Mesothelial cell of epicardium (in vitro differentiated cells): ENCODE results near the gene NXNL1. TPM values are rescaled to one million over a fixed set of nuclear protein-coding genes. Genes with fewer than 3 reads are reported as not detected.
A peak's percentile ranks its signal among the peaks of the same experiment; 100 is the strongest.
"Not testable (repeated sequence)": the region's sequence is repeated elsewhere in the genome, so short reads cannot be mapped to it uniquely, and the experiment has no call there.

ENCODE experiments used
- DNase-seq, 2 experiments: peaks; one replicate each; pipeline ENCODE4 v3.0.0; 2021; ENCODE audit warnings: low spot score in 2 of 2; ENCODE audit not compliant: unreplicated experiment in 2 of 2
- H3K27ac Mint-ChIP-seq: 2 replicates; pipeline ENCODE4 v1.8.0; 2021; ENCODE audit warnings: mixed read lengths
- H3K27me3 Mint-ChIP-seq: 2 replicates; pipeline ENCODE4 v1.8.0; 2021; ENCODE audit warnings: low read depth, mixed read lengths
- H3K36me3 Mint-ChIP-seq: 2 replicates; pipeline ENCODE4 v1.8.0; 2021; ENCODE audit warnings: mixed read lengths
- H3K4me1 Mint-ChIP-seq: 2 replicates; pipeline ENCODE4 v1.8.0; 2021; ENCODE audit warnings: mixed read lengths
- H3K4me3 Mint-ChIP-seq: 2 replicates; pipeline ENCODE4 v1.8.0; 2021; ENCODE audit warnings: mild to moderate bottlenecking, moderate library complexity, mixed read lengths
- H3K9me3 Mint-ChIP-seq: 2 replicates; pipeline ENCODE4 v1.8.0; 2021; ENCODE audit warnings: mixed read lengths
- CTCF ChIP-seq: fragments of 200-600 bp; sonication (generic); IDR thresholded peaks from one replicate; pipeline ENCODE4 v1.5.0; 2021; ENCODE audit warnings: antibody characterized with exemption; ENCODE audit not compliant: unreplicated experiment
- total RNA-seq: library from RNA; stranded (reverse); gene quantifications from 3 replicates; pipeline ENCODE4 v1.2.1, GENCODE V29; 2021

NXNL1 gene
- total RNA-seq, 1 donor from 2014 or later, result not detected

GRCh38 chr19:17482877-17483604 is 22.3 kb upstream of the NXNL1 start:
- no peak for TF ChIP-seq CTCF
- no peaks in the 10 kb centered on the region for H3K4me1 Mint-ChIP-seq
- H3K4me3 Mint-ChIP-seq, result no peak overlapping the region
- H3K36me3 Mint-ChIP-seq, result no peaks in the 10 kb centered on the region
- DNase-seq, result no peak
- no peaks in the 10 kb centered on the region for H3K27me3 Mint-ChIP-seq
- H3K9me3 Mint-ChIP-seq, result no peaks in the 10 kb centered on the region
- no peak overlapping the region for H3K27ac Mint-ChIP-seq

GRCh38 chr19:17481986-17482385 is 21.3 kb upstream of the NXNL1 start:
- H3K4me1 Mint-ChIP-seq, result no peaks in the 10 kb centered on the region
- H3K4me3 Mint-ChIP-seq, result no peak overlapping the region
- no peak for TF ChIP-seq CTCF
- H3K36me3 Mint-ChIP-seq, result no peaks in the 10 kb centered on the region
- no peaks in the 10 kb centered on the region for H3K9me3 Mint-ChIP-seq
- DNase-seq, result no peak
- no peak overlapping the region for H3K27ac Mint-ChIP-seq
- no peaks in the 10 kb centered on the region for H3K27me3 Mint-ChIP-seq

DNA sequence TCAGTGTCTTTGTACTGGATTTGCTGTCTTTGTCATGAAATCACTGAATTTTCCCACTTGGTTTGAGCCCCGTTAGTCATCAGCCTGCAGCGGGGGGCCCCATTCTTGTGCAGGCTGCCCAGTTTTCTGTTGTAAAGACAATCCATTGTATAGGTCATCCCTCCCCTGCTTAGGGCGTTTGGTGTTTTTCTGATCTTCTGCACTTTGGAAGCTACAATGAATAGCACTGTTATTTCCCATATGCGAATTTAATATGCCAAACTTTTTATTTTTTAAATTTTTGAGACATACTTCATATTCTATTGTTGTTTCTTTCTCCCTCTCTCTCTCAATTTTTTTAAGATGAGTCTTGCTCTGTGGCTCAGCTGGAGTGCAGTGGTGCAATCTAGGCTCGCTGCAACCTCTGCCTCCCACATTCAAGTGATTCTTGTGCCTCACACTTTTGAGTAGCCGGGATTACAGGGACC is 18.6 kb upstream of the NXNL1 start:
- Mint-ChIP-seq H3K9me3 (no peaks in the 10 kb centered on the region), H3K4me1 (peaks cover 1% of the 10 kb centered on the region), H3K36me3 (peaks cover under 1% of the 10 kb centered on the region), H3K4me3 (no peak overlapping the region), H3K27me3 (no peaks in the 10 kb centered on the region), H3K27ac (peak overlapping the region; percentile 12)
- DNase-seq, result no peak
- TF ChIP-seq CTCF, result no peak

DNA sequence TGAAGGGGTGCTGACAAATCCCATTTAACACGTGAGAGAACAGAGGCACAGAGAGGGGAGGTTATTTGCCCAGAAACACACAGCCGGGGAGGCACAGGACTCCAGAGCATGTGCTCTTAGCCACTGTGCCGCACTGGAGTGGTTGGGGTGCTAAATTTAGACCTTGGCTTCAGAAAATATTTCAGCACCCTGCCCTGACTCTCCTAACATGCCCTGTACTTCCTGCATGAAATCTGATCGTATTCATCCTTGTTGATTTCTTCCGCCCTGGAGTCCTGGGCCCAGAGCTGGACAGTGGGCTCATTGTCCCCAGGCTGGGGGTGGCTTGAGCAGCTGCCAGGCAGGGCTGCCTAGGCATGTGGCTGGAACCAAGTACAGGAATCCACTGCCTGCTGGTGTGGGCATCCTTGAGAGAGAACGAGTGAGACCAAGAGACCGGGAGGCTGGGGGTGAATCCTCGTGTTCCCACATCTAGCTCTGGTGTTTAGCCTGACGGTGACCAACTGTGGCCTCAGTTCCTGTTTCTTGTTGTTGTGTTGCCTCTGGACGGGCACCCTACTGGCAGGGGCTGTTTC is 14.9 kb upstream of the NXNL1 start:
- H3K4me1 Mint-ChIP-seq, result peaks cover 8% of the 10 kb centered on the region
- H3K4me3 Mint-ChIP-seq, result no peak overlapping the region
- no peaks in the 10 kb centered on the region for H3K27me3 Mint-ChIP-seq
- DNase-seq, result no peak
- H3K9me3 Mint-ChIP-seq, result no peaks in the 10 kb centered on the region
- peaks cover 1% of the 10 kb centered on the region for H3K36me3 Mint-ChIP-seq
- TF ChIP-seq CTCF, result no peak
- H3K27ac Mint-ChIP-seq, result no peak overlapping the region

DNA sequence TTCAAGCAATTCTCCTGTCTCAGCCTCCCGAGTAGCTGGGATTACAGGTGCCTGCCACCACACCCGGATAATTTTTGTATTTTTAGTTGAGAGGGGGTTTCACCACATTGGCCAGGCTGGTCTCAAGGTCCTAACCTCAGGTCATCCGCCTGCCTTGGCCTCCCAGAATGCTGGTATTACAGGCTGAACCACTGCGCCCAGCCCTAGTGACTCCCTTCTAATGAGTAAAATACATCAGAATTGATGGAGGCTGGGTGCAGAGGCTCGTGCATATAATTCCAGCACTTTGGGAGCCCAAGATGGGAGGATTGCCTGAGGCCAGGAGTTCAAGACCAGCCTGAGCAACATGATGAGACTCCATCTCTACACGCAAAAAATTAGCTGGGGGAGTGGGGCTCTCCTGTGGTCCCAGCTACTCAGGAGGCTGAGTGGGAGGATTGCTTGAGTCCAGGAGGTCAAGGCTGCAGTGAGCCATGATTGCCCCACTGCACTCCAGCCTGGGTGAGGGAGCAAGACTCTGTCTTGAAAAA is 14.3 kb upstream of the NXNL1 start:
- not testable (repeated sequence) for H3K4me1 Mint-ChIP-seq, H3K27ac Mint-ChIP-seq, H3K4me3 Mint-ChIP-seq, H3K9me3 Mint-ChIP-seq, H3K36me3 Mint-ChIP-seq, DNase-seq, H3K27me3 Mint-ChIP-seq

- Mint-ChIP-seq H3K36me3 (peaks cover 1% of the 10 kb centered on the region), H3K27ac (no peak overlapping the region), H3K4me1 (peaks cover 15% of the 10 kb centered on the region), H3K9me3 (no peaks in the 10 kb centered on the region), H3K27me3 (no peaks in the 10 kb centered on the region), H3K4me3 (no peak overlapping the region)
- TF ChIP-seq CTCF, result no peak
- DNase-seq, result no peak
Measured at GRCh38 chr19:17473041-17473440, 12.3 kb upstream of the NXNL1 start.
